ENCODE data around the gene NRXN3.

GRCh38 chr14:79417961-79418360, 1247.8 kb downstream of the NRXN3 start:
- no peak for TF ChIP-seq POLR2A (IDR thresholded peaks at IDR 0.05)
- no peak for TF ChIP-seq CTCF (IDR thresholded peaks at IDR 0.05)
- no peak for TF ChIP-seq EP300 (IDR thresholded peaks at IDR 0.05; ENCODE audit: low read depth)
